Thoracic aorta (tissue), 2 donors: ENCODE results near the gene SMTN. TPM values are rescaled to one million over a fixed set of nuclear protein-coding genes. Genes with fewer than 3 reads are reported as not detected.

Source experiments
- ATAC-seq: fragments of 150-250 bp; one replicate; pipeline ENCODE4 v1.8.0; 2017; ENCODE audit warnings: low read depth; ENCODE audit not compliant: insufficient number of reproducible peaks, low FRiP score
- DNase-seq: peaks from one replicate; pipeline ENCODE4 v3.0.0-alpha.2; 2020; ENCODE audit warnings: low spot score
- H3K27ac ChIP-seq, 2 donors: fragments of 200-600 bp; sonication (generic); 1 replicate in 1 of 2; 2 replicates in 1 of 2; pipeline ENCODE4 v1.5.1; 2016; ENCODE audit warnings: mild to moderate bottlenecking in 2 of 2, moderate library complexity in 2 of 2
- H3K27me3 ChIP-seq: fragments of 200-600 bp; sonication (generic); replicated peaks from 2 replicates; pipeline ENCODE4 v1.6.0; 2016; ENCODE audit warnings: mild to moderate bottlenecking; ENCODE audit not compliant: insufficient read depth
- H3K36me3 ChIP-seq: fragments of 200-600 bp; sonication (generic); one replicate; pipeline ENCODE4 v1.5.1; 2016
- H3K4me1 ChIP-seq, 2 donors: fragments of 200-600 bp; sonication (generic); 1 replicate in 1 of 2; 2 replicates in 1 of 2; pipeline versions ENCODE4 v1.5.1 to v1.6.0; 2016; ENCODE audit warnings: low read depth in 2 of 2, mild to moderate bottlenecking in 1 of 2; ENCODE audit not compliant: control insufficient read depth in 1 of 2
- H3K4me3 ChIP-seq: fragments of 200-600 bp; sonication (generic); 2 replicates; pipeline ENCODE4 v1.5.1; 2016; ENCODE audit warnings: mild to moderate bottlenecking
- H3K9me3 ChIP-seq: fragments of 200-600 bp; sonication (generic); 2 replicates; pipeline ENCODE4 v1.5.1; 2016
- total RNA-seq, 2 donors: library from RNA; depleted of rRNA; stranded (reverse); fragments of >200 nt; gene quantifications; one replicate each; pipeline versions ENCODE4 v1.1.0 to v1.2.3, GENCODE V29; 2016
- TF ChIP-seq, protein P1 (sequence below): fragments of 200-600 bp; sonication (generic); IDR thresholded peaks from one replicate; pipeline ENCODE4 v1.5.1; 2019; ENCODE audit warnings: antibody characterized with exemption

Gene SMTN
- total RNA-seq, 2 donors from 2014 or later, result 632 to 946 TPM

DNA sequence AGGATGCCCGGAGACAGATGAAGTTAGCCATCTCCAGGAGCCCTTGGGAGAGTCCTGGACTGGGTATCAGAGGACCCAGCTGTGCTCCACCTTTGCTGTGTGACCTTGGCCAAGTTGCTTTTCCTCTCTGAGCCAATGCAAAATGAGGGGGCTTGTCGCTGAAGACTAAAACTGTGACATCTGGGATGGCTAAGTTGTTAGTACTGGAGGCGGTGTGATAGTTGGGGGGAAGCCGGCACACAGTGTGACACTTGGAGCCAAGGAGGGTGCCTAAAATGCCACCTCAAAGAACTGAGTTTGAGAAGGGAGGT, 42.1 kb downstream of the SMTN start:
- H3K27ac ChIP-seq, result peak overlapping the region in 1 of 2 donors; percentile 14
- no peaks in the 10 kb centered on the region for H3K9me3 ChIP-seq
- peak overlapping the region; percentile 71 for H3K4me3 ChIP-seq
- no peaks in the 10 kb centered on the region for H3K36me3 ChIP-seq
- H3K4me1 ChIP-seq, result peaks cover 11 to 19% of the 10 kb centered on the region in 2 donors
- TF ChIP-seq, protein P1, sequence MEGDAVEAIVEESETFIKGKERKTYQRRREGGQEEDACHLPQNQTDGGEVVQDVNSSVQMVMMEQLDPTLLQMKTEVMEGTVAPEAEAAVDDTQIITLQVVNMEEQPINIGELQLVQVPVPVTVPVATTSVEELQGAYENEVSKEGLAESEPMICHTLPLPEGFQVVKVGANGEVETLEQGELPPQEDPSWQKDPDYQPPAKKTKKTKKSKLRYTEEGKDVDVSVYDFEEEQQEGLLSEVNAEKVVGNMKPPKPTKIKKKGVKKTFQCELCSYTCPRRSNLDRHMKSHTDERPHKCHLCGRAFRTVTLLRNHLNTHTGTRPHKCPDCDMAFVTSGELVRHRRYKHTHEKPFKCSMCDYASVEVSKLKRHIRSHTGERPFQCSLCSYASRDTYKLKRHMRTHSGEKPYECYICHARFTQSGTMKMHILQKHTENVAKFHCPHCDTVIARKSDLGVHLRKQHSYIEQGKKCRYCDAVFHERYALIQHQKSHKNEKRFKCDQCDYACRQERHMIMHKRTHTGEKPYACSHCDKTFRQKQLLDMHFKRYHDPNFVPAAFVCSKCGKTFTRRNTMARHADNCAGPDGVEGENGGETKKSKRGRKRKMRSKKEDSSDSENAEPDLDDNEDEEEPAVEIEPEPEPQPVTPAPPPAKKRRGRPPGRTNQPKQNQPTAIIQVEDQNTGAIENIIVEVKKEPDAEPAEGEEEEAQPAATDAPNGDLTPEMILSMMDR, result no peak
- no peak for ATAC-seq
- H3K27me3 ChIP-seq, result no peaks in the 10 kb centered on the region
- no peak for DNase-seq

DNA sequence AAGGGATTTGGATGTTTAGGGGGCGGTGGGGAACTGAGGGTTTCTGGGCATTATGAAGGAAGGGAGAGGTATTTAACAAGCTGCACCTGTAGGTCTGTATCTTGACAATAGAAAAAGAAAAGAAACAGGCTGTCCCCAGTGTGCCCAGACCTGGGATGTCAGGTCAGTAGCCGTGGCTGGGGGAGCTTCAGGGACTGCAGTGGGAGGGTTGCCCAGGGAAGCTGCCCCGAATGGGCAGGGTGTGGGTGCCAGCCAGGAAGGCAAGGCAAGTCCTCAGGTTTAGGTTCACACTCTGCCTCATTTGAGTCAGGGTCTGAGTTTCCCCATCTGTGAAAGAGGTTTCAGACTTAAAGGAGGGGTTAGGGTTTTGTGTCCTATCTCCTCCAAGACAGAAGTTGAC, 43.2 kb downstream of the SMTN start:
- Histone ChIP-seq H3K4me3 (no peak overlapping the region), H3K9me3 (no peaks in the 10 kb centered on the region), H3K4me1 (peaks cover 11 to 19% of the 10 kb centered on the region in 2 donors), H3K36me3 (no peaks in the 10 kb centered on the region), H3K27me3 (no peaks in the 10 kb centered on the region), H3K27ac (no peak overlapping the region)
- no peak for ATAC-seq
- TF ChIP-seq, protein P1, result no peak
- DNase-seq, result no peak

DNA sequence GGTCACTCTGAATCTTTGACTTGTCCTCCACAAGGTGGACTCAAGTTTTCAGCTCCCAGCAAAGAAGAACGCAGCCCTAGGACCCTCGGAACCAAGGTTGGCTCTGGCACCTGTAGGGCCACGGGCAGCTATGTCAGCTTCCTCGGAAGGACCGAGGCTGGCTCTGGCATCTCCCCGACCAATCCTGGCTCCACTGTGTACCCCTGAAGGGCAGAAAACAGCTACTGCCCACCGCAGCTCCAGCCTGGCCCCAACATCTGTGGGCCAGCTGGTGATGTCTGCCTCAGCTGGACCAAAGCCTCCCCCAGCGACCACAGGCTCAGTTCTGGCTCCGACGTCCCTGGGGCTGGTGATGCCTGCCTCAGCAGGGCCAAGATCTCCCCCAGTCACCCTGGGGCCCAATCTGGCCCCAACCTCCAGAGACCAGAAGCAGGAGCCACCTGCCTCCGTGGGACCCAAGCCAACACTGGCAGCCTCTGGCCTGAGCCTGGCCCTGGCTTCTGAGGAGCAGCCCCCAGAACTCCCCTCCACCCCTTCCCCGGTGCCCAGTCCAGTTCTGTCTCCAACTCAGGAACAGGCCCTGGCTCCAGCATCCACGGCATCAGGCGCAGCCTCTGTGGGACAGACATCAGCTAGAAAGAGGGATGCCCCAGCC, 43.8 kb downstream of the SMTN start:
- DNase-seq (no peak), ATAC-seq (no peak)
- H3K4me3 ChIP-seq, result no peak overlapping the region
- no peaks in the 10 kb centered on the region for H3K27me3 ChIP-seq
- H3K27ac ChIP-seq, result no peak overlapping the region
- H3K9me3 ChIP-seq, result no peaks in the 10 kb centered on the region
- TF ChIP-seq, protein P1, result no peak
- no peaks in the 10 kb centered on the region for H3K36me3 ChIP-seq
- peaks cover 11 to 19% of the 10 kb centered on the region in 2 donors for H3K4me1 ChIP-seq

DNA sequence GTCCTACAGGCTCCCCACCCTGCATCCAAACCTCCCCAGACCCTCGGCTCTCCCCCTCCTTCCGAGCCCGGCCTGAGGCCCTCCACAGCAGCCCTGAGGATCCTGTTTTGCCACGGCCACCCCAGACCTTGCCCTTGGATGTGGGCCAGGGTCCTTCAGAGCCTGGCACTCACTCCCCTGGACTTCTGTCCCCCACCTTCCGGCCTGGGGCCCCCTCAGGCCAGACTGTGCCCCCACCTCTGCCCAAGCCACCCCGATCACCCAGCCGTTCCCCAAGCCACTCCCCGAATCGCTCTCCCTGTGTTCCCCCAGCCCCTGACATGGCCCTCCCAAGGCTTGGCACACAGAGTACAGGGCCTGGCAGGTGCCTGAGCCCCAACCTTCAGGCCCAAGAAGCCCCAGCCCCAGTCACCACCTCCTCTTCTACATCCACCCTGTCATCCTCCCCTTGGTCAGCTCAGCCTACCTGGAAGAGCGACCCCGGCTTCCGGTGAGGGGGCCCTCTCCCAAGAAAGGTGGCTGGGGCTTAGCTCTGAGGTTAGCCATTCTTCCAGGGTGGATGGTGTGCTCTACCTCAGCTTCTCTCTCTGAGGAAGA, 44.5 kb downstream of the SMTN start:
- ATAC-seq (no peak), DNase-seq (no peak)
- Histone ChIP-seq H3K4me1 (peaks cover 11 to 19% of the 10 kb centered on the region in 2 donors), H3K36me3 (no peaks in the 10 kb centered on the region), H3K4me3 (no peak overlapping the region), H3K9me3 (no peaks in the 10 kb centered on the region), H3K27me3 (no peaks in the 10 kb centered on the region), H3K27ac (no peak overlapping the region)
- TF ChIP-seq, protein P1, result no peak

DNA sequence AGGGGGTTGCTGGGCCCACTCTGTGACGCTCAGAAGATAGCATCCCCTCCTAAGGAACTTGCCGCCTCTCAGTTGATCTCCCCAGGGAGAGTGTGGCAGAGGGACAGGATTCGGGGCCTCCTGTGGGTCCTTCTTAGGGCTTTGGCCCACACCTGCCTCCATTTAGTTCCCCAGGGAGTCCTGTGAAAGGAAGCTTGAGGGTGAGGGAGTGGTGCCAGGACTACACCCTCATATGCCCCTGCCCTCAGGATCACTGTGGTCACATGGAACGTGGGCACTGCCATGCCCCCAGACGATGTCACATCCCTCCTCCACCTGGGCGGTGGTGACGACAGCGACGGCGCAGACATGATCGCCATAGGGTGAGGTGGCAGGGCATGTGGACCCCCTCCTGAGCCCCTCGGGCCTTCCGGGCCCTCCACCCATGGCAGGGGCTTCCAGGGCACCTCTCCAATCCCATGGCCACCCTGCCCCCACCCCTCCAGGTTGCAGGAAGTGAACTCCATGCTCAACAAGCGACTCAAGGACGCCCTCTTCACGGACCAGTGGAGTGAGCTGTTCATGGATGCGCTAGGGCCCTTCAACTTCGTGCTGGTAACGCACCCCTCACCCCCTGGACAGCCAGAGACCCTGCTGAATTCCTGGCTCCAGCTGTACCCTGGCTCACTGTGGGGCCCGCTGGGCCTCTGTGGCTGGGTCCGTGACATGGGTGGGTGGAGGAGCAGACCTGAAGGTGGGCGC, 45.2 kb downstream of the SMTN start:
- peaks cover 11 to 19% of the 10 kb centered on the region in 2 donors for H3K4me1 ChIP-seq
- DNase-seq (no peak), ATAC-seq (no peak)
- no peaks in the 10 kb centered on the region for H3K27me3 ChIP-seq
- TF ChIP-seq, protein P1, result no peak
- H3K4me3 ChIP-seq, result no peak overlapping the region
- H3K36me3 ChIP-seq, result no peaks in the 10 kb centered on the region
- H3K27ac ChIP-seq, result no peak overlapping the region
- no peaks in the 10 kb centered on the region for H3K9me3 ChIP-seq
